Cerebellar cortex (tissue), 1 donor: ENCODE measurements around the gene P4HTM.

Experiments
- DNase-seq: peaks from one replicate; pipeline ENCODE4 v3.0.0-alpha.2; 2015; ENCODE audit warnings: low spot score

The P4HTM gene

GRCh38 chr3:49025005-49025792, 35.2 kb downstream of the P4HTM start:
- DNase-seq, result no peak

- no peak for DNase-seq
Observed at GRCh38 chr3:49025793-49026520, 35.9 kb downstream of the P4HTM start.

GRCh38 chr3:49026536-49026935, 36.5 kb downstream of the P4HTM start:
- no peak for DNase-seq

- no peak for DNase-seq
Observed at GRCh38 chr3:49027634-49028033, 37.6 kb downstream of the P4HTM start.

GRCh38 chr3:49028298-49028672, 38.2 kb downstream of the P4HTM start:
- DNase-seq, result no peak

- peak; percentile 93 for DNase-seq
Observed at GRCh38 chr3:49028673-49029562, 38.9 kb downstream of the P4HTM start, which contains the start of gene IMPDH2. IMPDH2 (minus strand) TSS chr3:49029398; CDS start chr3:49029350, 48 bp downstream.

GRCh38 chr3:49029563-49029884, 39.5 kb downstream of the P4HTM start:
- DNase-seq, result no peak

- DNase-seq, result no peak
Observed at GRCh38 chr3:49030321-49030720, 40.3 kb downstream of the P4HTM start.

GRCh38 chr3:49032646-49033304, 42.7 kb downstream of the P4HTM start:
- no peak for DNase-seq

GRCh38 chr3:49034650-49035049, 44.6 kb downstream of the P4HTM start:
- DNase-seq, result no peak

GRCh38 chr3:49035281-49035680, 45.2 kb downstream of the P4HTM start:
- DNase-seq, result no peak

GRCh38 chr3:49053543-49053942, 63.5 kb downstream of the P4HTM start:
- DNase-seq, result no peak

GRCh38 chr3:49054344-49054862, 64.4 kb downstream of the P4HTM start:
- DNase-seq, result no peak
